Measurements from ENCODE around the gene MGAT3.

The MGAT3 gene

DNA sequence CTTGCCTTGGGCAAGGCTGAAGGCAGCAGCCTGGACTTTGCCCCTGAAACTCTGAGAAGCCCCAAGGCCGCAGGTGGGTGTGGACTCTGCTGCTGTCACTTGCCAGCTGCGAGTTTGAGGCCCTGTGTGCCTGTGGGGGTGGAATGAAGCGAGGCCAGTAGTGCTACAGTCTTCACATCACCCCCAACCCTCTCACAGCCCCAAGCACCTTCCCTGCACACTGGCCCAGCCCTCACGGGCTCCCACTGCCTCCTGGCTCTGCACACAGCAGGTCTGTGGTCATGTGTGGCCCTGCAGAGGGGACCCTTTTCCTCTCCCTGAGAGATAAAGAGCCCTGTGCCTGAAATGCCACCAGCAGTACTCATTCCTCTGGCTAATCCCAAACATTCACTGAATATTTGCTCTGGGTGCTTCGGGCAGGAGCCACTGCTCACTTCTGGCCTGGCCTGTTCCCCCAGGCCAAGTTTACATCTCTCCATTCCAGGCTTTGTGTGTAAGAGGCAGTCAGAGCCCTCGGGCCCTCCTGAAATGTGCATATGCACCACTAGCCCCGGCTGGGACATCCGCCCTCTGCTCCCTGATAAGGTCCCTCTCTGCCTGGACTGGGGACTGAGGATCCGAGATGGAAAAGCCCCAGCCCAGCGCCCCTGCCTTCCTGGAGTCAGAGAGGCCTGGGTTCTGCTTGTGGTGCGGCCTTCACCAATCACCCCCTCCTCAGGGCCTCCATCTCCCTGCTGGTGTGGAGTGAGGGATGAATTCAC lies 17.7 kb downstream of the MGAT3 start:
- H3K27ac ChIP-seq, result no peak overlapping the region
- TF ChIP-seq, protein P1, sequence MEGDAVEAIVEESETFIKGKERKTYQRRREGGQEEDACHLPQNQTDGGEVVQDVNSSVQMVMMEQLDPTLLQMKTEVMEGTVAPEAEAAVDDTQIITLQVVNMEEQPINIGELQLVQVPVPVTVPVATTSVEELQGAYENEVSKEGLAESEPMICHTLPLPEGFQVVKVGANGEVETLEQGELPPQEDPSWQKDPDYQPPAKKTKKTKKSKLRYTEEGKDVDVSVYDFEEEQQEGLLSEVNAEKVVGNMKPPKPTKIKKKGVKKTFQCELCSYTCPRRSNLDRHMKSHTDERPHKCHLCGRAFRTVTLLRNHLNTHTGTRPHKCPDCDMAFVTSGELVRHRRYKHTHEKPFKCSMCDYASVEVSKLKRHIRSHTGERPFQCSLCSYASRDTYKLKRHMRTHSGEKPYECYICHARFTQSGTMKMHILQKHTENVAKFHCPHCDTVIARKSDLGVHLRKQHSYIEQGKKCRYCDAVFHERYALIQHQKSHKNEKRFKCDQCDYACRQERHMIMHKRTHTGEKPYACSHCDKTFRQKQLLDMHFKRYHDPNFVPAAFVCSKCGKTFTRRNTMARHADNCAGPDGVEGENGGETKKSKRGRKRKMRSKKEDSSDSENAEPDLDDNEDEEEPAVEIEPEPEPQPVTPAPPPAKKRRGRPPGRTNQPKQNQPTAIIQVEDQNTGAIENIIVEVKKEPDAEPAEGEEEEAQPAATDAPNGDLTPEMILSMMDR (conservative IDR thresholded peaks at IDR 0.05), result no peak
- TF ChIP-seq ZFX (IDR thresholded peaks at IDR 0.05), result no peak

DNA sequence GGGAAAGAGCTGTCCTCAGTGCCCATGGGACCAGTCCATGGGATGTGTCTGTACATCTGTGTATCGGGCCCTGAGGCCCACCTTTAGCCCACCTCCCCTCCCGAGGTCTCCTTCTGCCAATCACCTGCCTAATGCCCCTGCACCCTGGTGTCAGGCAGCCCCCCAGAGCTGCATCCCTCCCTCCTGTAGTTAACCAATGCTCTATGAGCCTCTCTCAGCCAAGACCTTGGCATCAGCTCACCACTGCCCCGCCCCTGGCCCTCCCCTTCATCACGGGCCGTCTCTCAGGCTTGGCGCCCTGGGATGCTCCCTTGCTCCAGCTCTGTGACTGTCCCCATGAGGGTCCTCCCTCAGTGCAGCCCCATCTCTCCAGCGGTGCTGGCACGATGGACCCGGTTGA lies 18.5 kb downstream of the MGAT3 start:
- TF ChIP-seq, protein P1 (conservative IDR thresholded peaks at IDR 0.05), result no peak
- no peak for TF ChIP-seq ZFX (IDR thresholded peaks at IDR 0.05)

DNA sequence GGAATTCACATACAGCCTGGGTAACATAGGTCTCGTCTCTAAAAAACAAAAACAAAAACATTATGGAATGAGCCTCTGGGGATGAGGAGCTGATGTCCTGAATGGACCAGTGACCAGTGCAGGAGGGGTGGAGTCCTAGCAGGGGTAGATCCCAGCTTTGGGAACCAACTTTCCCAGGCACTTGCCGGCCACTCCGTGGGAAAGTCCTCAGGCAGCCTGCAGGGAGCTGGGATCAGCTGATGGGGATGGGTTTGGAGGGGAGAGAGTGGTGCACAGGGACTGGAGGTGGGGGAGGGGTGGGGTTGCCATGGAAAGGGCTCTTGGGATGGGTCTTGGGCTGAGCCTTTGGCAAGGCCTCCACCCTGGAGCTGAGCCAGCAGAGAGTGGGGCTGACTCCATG lies 19.1 kb downstream of the MGAT3 start:
- no peak for TF ChIP-seq ZFX (IDR thresholded peaks at IDR 0.05)
- TF ChIP-seq, protein P1 (conservative IDR thresholded peaks at IDR 0.05), result no peak
- no peak overlapping the region for H3K27ac ChIP-seq

More for the DNA sequence above, 18.5 kb downstream of the MGAT3 start:
- H3K27ac ChIP-seq, result no peak overlapping the region

DNA sequence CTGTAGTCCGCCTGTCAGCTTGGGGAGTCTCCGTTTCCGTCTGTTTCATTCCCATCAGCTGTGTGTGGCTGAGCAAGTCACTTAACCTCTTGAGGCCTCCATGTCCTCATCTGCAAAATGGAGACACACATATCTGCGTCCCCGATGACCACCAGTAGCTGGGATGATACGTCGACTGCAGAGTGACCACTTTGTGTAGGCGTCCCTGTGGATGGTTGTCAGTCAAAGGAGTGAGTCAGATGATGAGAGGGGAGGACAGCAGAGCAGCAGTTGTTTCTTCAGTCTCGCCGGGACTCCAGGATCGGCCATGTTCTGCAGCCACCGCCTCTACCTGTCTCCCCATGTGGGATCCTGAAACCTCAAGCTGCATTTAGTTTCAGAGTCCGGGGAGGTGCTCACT lies 19.9 kb downstream of the MGAT3 start:
- no peak overlapping the region for H3K27ac ChIP-seq

DNA sequence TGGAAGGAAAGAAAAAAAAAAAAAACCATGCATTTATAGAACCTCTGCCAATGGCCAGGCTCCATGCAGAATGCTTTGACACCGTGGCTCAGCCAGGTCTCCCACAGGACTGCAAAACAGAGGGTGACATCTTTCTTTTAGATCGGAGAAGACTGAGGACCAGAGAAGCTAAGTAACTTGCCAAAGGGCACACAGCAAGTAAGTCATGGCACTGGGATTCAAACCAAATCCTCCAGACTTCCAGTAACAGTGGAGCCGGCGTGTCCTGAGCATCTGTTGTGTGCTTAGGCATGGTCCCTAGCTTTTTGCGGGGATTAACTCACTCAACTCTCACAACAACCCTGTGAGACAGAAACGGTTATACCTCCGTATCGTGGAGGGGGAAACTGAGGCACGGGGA lies 20.7 kb downstream of the MGAT3 start:
- no peak overlapping the region for H3K27ac ChIP-seq
- TF ChIP-seq ZFX (IDR thresholded peaks at IDR 0.05), result no peak
- TF ChIP-seq, protein P1 (conservative IDR thresholded peaks at IDR 0.05), result no peak

More for the DNA sequence above, 19.9 kb downstream of the MGAT3 start:
- TF ChIP-seq ZFX (IDR thresholded peaks at IDR 0.05), result no peak
- TF ChIP-seq, protein P1 (conservative IDR thresholded peaks at IDR 0.05), result no peak

DNA sequence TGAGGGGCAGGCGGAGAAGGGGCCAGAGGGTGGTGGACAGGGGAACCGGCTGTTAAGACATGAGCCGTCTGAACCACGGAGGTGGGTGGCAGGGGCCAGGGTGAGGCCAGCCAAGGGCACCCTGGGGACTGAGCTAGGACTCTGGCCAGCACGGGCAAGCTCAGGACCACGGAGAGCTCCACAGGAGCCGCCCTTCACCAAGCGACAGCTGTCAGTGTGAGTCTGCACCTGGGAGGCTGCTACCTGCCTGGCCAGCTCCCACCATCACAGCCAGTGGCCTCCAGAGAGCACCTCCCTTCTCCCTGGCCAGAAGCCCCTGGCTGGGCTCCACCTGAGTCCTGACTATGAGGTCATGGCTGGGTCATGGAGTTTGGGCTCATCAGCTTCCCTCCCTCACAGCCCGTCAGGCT lies 21.6 kb downstream of the MGAT3 start:
- TF ChIP-seq, protein P1 (conservative IDR thresholded peaks at IDR 0.05), result no peak
- no peak for TF ChIP-seq ZFX (IDR thresholded peaks at IDR 0.05)

DNA sequence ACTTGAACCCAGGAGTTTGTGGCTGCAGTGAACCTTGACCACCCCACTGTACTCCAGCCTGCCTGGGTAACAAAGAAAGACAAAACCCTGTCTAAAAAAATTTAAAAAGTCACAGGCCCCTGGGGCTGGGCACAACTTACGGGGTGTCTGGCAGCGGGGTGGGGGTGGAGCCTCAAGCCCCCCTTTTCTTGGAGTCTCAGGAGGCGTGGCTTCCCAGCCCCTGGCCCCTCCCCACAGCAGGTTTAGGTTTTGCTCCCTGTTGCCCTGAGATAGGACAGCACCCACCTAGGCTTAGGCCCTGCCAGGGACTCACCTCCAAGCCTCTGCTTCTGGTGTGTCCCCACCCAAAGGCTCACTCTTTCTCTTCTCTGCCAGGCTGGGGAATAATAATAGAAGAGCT lies 22.4 kb downstream of the MGAT3 start:
- TF ChIP-seq ZFX (IDR thresholded peaks at IDR 0.05), result no peak
- TF ChIP-seq, protein P1 (conservative IDR thresholded peaks at IDR 0.05), result no peak
- H3K27ac ChIP-seq, result no peak overlapping the region

More for the DNA sequence above, 21.6 kb downstream of the MGAT3 start:
- no peak overlapping the region for H3K27ac ChIP-seq

Measured in C4-2B (cell line).